ENCODE results near the gene DPEP2.

Gene DPEP2

DNA sequence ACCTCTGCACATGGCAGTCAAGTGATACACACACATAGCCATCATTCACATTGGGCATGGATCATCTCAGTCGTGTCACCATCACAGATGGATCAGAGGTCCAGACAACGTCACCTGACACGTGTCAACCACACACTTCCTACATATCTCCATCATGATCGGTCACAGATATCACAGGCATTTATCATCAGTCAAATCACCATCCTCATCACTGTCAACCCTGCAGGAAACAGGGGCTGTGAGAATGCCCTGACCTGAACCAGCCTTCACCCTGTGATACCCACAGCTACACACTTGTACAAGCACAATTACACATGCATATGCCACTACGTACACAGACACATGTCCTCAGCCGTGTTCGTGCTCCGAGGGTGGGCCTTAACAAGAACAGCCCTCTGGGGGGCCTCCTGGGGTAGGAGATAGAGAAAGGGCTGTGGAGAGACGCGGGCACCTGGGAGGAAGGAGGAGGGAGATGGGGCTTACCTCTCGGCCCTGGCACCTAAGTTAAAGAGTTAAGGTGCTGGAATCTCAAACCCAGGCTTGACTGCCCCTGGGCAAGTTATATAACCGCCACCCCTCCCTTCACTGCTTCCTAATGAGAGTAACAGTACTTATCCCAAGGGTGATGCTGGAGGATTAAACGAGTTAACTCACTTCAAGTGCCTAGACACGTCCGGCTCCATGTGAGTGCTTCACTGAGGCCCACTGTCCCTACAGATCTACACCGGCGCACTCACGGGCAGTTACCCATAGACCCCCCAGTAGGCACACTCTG lies 31.9 kb downstream of the DPEP2 start:
- Mint-ChIP-seq H3K4me3 (peak overlapping the region; percentile 85), H3K4me1 (peaks cover 39% of the 10 kb centered on the region)
- DNase-seq (ENCODE audit: low spot score in 2 of 2): no peak

DNA sequence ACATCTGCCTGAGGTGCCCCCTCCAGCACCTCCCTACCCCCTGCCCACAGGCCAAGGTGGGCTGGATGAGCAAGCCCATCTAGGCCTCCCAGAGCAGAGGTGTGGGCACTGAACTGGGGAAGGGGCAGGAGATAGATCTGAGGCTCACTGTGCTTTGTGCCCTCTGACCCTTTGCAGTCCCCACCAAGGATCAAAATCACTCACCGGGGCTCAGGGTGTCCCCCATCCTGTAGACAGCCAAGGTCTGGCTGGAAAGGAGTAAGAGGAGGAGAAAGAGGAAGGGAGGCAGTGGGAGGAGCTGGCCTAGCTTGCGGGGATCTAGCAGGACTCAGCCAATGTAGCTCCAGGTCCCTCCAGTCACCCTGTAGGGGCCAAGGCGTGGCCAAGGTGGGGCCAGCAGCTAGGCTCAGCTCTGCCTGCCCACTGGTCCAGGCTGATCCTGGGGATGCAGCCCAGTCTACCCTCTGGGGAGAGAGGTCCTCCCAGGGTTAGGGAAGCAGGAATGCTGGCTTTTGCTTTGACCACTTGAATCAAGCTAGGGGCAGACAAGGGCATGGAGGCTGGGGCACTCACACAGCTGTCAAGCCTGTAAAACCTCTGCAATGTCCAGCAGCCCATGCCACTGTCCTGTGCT lies 32.6 kb downstream of the DPEP2 start:
- peak overlapping the region; percentile 85 for H3K4me3 Mint-ChIP-seq
- no peak for DNase-seq (ENCODE audit: low spot score in 2 of 2)
- H3K27me3 Mint-ChIP-seq: no peaks in the 10 kb centered on the region
- H3K9me3 Mint-ChIP-seq: no peaks in the 10 kb centered on the region
- peak overlapping the region; percentile 77 for H3K27ac Mint-ChIP-seq (ENCODE audit: low read depth)
- peaks cover 9% of the 10 kb centered on the region for H3K36me3 Mint-ChIP-seq (ENCODE audit: insufficient read depth)
- no peak for ATAC-seq (replicated peaks; ENCODE audit: extremely low read depth, poor library complexity, severe bottlenecking)
- peaks cover 39% of the 10 kb centered on the region for H3K4me1 Mint-ChIP-seq

More for the DNA sequence above, 31.9 kb downstream of the DPEP2 start:
- peaks cover 9% of the 10 kb centered on the region for H3K36me3 Mint-ChIP-seq (ENCODE audit: insufficient read depth)
- peak overlapping the region; percentile 77 for H3K27ac Mint-ChIP-seq (ENCODE audit: low read depth)
- ATAC-seq (replicated peaks; ENCODE audit: extremely low read depth, poor library complexity, severe bottlenecking): peak; percentile 12
- H3K9me3 Mint-ChIP-seq: no peaks in the 10 kb centered on the region
- no peaks in the 10 kb centered on the region for H3K27me3 Mint-ChIP-seq

DNA sequence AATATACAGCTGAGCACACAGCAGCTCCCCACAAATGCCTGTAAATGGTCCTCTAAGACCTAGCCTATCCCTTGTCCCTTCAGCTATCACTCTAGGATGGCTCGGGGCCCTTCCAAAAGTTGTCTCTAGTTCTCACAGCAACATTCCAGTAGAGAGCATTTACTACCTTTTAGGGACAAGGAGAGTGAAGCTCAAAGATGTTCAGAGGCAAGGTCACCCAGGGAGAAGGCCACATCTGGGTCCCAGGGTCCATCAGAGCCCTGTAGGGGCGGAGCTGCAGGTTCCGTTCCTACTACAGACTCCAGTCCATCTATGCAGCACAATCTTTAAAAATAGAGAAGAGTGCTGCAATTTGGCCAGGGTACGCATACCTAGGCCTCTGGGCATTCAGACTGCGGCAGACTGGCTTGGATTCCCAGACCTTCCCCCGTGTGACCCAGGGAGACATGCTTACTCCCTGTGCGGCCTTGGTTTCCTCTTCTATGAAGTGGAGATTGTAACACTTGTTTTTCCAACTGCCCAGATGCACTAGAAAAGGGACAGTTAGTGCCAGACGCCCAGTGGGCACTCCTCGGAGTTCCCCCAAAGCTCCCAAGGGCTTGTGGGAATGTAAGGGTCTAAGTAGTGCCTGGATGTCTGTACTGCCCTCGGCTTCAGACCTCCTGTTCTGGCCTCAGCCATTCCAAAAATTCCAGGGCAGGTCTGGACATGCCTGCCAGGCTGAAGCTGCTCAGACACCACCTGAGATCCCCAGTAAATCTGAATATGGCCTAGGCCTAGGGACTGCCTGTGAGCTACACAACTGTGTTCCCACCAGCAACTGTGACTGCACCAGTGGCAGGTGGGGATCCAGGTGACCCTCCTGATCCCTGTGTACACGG lies 33.4 kb downstream of the DPEP2 start:
- Mint-ChIP-seq H3K9me3 (no peaks in the 10 kb centered on the region), H3K4me3 (no peak overlapping the region), H3K36me3 (ENCODE audit: insufficient read depth) (peaks cover 9% of the 10 kb centered on the region), H3K4me1 (peaks cover 39% of the 10 kb centered on the region), H3K27ac (ENCODE audit: low read depth) (no peak overlapping the region), H3K27me3 (no peaks in the 10 kb centered on the region)
- ATAC-seq (replicated peaks; ENCODE audit: extremely low read depth, poor library complexity, severe bottlenecking): no peak
- no peak for DNase-seq (ENCODE audit: low spot score in 2 of 2)

DNA sequence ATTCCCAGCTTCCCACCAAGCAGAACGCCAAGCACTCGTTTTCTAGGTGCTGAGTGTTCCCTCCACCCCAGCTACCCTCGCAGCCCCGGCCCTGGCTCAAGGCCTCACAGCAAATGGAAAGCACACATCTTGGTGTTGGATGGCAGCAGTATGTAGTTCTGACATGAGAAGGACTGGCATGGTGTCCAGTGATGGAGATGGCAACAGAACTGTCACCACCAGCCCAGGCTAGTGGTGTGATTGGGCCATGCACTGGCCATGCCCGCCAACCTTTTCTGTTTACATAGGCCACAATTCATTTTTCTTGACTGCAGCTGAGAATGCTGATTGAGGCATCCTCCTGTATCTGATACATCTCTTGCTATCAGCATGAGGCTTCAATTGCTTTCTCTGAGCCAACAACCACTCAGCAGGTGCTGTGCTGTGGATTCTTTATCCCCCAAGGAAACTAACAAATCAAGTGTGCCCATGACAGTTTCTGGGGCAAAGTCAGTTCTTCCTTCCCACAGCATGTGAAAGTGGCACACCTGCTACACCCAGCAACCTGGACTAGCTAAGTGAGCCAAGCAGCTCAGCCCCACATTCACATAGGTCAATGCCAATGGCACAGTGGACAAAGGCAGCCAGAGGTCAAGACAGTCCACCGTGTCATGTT lies 34.7 kb downstream of the DPEP2 start:
- Mint-ChIP-seq H3K27ac (ENCODE audit: low read depth) (no peak overlapping the region), H3K9me3 (no peaks in the 10 kb centered on the region)

DNA sequence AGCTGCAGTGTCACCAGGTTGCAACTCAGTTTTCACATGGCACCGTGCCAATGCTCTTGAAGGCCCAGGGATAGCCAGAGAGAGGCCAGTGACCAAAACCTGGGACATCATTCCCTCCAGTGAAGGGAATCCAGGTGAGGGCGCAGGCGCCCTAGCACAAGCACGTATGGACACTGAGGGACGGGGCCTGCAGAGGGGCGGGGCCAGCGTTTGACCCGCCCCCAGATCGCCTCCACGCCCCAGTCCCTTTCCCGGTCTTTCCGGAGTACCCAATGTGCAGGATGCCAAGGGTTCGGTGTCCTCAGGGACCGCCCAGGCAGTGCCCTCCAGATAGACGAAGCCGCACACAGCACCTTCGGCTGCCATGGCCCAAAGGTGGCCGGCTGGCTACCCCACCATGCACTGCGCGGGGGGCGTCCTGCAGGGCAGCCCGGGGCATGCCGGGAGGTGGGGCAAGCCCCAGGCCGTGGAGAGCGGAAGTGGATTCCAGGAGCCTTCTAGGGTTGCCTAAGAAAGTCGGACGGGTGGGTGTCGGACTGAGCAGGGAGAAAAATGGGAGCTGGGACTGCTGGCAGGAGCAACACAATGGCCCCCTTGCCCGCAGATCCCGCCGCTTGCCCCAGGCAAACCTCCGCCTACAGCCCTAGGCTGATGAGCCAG lies 35.5 kb downstream of the DPEP2 start:
- Mint-ChIP-seq H3K27ac (ENCODE audit: low read depth) (no peak overlapping the region), H3K4me1 (peaks cover 27% of the 10 kb centered on the region), H3K4me3 (no peak overlapping the region), H3K36me3 (ENCODE audit: insufficient read depth) (peaks cover 6% of the 10 kb centered on the region), H3K9me3 (no peaks in the 10 kb centered on the region), H3K27me3 (no peaks in the 10 kb centered on the region)
- DNase-seq (ENCODE audit: low spot score in 2 of 2): no peak
- ATAC-seq (replicated peaks; ENCODE audit: extremely low read depth, poor library complexity, severe bottlenecking): no peak

More for the DNA sequence above, 34.7 kb downstream of the DPEP2 start:
- Mint-ChIP-seq H3K4me1 (peaks cover 35% of the 10 kb centered on the region), H3K4me3 (no peak overlapping the region), H3K36me3 (ENCODE audit: insufficient read depth) (peaks cover 7% of the 10 kb centered on the region), H3K27me3 (no peaks in the 10 kb centered on the region)
- no peak for ATAC-seq (replicated peaks; ENCODE audit: extremely low read depth, poor library complexity, severe bottlenecking)
- no peak for DNase-seq (ENCODE audit: low spot score in 2 of 2)

DNA sequence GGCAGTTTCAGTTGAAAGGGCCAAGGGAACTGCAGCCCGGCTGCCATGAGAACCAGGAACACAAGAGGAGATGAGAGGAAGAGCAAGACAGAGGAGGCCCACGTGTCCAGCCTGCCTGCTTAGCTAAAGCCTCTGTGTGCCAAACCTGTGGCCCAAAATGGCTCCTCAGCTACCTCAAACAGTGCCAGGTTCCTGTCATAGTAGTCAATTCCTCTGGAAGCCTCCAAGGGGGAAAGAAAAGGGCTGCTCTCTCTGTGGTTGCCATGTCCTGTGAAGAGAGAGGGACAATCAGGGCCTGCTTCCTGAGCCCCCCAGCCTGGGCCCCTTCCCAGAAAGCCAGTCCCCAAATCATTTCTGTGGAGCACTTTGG lies 36.0 kb downstream of the DPEP2 start:
- H3K4me1 Mint-ChIP-seq: peaks cover 27% of the 10 kb centered on the region
- H3K4me3 Mint-ChIP-seq: no peak overlapping the region
- ATAC-seq (replicated peaks; ENCODE audit: extremely low read depth, poor library complexity, severe bottlenecking) (no peak), DNase-seq (ENCODE audit: low spot score in 2 of 2) (no peak)
- no peaks in the 10 kb centered on the region for H3K9me3 Mint-ChIP-seq
- H3K36me3 Mint-ChIP-seq (ENCODE audit: insufficient read depth): peaks cover 6% of the 10 kb centered on the region
- H3K27ac Mint-ChIP-seq (ENCODE audit: low read depth): no peak overlapping the region
- H3K27me3 Mint-ChIP-seq: no peaks in the 10 kb centered on the region

DNA sequence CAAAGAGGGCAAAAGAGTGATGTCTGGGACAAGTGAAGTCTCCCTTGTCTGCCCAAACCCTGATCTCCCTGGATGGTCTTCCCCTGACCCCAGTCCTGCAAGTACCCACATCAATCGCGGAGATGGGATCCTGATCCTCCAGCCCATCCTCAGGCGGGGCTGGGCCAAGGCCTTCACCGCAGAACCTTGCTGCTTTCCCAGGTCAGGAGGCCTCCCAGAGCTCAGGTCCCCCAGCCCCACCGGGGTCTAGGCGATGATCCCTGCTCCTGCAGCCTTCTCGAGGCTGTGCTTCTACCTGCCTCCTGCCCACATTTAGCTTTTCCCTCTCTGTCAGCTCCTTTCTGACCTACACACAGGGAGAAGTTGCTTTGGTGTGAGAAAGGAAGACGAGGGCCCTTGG lies 37.1 kb downstream of the DPEP2 start:
- Mint-ChIP-seq H3K36me3 (ENCODE audit: insufficient read depth) (peaks cover 3% of the 10 kb centered on the region), H3K4me1 (peaks cover 18% of the 10 kb centered on the region), H3K27ac (ENCODE audit: low read depth) (no peak overlapping the region), H3K27me3 (no peaks in the 10 kb centered on the region), H3K9me3 (no peaks in the 10 kb centered on the region), H3K4me3 (no peak overlapping the region)
- ATAC-seq (replicated peaks; ENCODE audit: extremely low read depth, poor library complexity, severe bottlenecking): no peak
- no peak for DNase-seq (ENCODE audit: low spot score in 2 of 2)

DNA sequence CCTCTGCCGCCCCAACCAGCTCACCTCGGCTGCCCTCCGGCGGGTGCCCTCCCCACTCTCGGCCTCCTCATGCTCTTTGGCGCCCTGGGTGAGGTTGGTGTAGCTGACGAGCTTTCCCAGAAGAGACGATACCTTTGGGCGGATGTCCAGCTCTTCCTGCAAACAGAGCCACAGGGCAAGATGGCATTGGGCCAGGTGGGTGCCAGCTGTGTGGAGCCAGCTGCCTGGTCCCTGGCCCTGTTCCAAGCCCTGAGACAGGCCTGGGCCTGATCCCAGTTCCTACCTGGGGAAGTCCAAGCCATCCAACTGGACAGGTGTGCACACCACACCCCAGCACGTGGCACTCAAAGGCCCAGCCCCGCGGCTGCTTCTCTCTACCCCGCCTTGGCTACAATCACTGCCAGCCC lies 37.7 kb downstream of the DPEP2 start:
- H3K27ac Mint-ChIP-seq (ENCODE audit: low read depth): no peak overlapping the region
- H3K27me3 Mint-ChIP-seq: no peaks in the 10 kb centered on the region
- ATAC-seq (replicated peaks; ENCODE audit: extremely low read depth, poor library complexity, severe bottlenecking) (no peak), DNase-seq (ENCODE audit: low spot score in 2 of 2) (no peak)
- H3K4me1 Mint-ChIP-seq: peaks cover 12% of the 10 kb centered on the region
- no peaks in the 10 kb centered on the region for H3K9me3 Mint-ChIP-seq
- H3K4me3 Mint-ChIP-seq: no peak overlapping the region
- H3K36me3 Mint-ChIP-seq (ENCODE audit: insufficient read depth): peaks cover 3% of the 10 kb centered on the region

DNA sequence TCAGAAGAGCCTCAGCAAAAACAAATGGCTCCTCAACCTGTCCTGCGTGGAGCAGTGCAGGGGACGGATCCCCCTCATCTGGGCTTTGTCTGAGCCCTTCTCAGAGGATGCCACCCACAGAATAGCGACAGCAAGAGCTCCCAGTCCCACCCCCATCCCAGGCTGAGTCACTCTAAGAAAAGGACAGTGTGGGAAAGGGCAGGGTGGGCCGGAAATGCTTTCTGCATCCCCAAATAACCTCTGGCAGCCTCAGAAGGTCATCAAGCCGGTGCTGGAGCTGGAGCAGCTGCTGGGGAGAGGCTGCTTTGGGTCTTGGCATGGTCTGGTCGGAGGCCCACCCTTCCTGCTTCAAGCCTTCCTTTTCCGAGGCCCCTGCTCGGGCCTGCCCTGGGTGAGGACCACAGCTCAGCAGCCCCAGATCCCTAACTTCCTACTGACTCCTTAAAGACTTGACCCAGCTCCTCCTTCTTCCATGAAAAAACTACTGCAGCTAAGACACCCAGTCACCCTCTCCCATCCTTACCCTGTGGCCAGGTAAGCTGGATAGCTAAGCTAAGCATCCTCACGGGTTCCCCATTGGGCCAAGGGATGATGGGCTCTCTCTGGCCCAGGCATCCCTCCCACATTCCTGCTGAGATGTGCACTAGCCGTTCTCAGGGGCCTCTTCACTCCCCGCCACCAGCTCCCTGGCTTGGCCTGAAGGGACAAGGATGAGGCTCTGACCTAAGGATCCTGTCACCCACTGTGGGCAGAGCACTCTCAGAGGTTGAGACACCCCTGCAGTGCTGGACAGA lies 39.6 kb downstream of the DPEP2 start:
- DNase-seq (ENCODE audit: low spot score in 2 of 2): no peak

DNA sequence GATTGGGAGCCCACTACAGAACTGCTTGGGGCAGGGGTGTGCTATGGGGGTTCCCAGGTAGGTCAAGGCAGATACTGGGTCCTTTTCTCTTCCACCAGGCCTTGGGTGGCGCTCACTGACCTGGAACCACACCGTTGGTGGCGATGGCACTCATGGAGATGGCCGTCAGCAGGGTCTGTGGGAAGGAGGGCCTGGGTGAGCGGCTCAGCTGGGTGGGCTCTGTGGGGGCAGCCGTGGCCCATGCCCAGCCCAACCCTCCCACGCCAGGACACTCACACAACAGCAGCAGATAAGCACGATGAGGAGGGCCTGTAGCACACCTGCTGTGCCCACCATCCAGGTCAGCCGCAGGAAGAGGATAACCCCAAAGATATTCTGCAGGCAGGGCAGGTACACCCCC lies 41.7 kb downstream of the DPEP2 start:
- no peak for DNase-seq (ENCODE audit: low spot score in 2 of 2)
- ATAC-seq (replicated peaks; ENCODE audit: extremely low read depth, poor library complexity, severe bottlenecking): no peak
- no peaks in the 10 kb centered on the region for H3K27me3 Mint-ChIP-seq
- H3K4me3 Mint-ChIP-seq: no peak overlapping the region
- peaks cover under 1% of the 10 kb centered on the region for H3K4me1 Mint-ChIP-seq
- peak overlapping the region; percentile 29 for H3K27ac Mint-ChIP-seq (ENCODE audit: low read depth)
- no peaks in the 10 kb centered on the region for H3K9me3 Mint-ChIP-seq
- H3K36me3 Mint-ChIP-seq (ENCODE audit: insufficient read depth): peaks cover 3% of the 10 kb centered on the region

More for the DNA sequence above, 39.6 kb downstream of the DPEP2 start:
- Mint-ChIP-seq H3K27ac (ENCODE audit: low read depth) (no peak overlapping the region), H3K4me1 (peaks cover 5% of the 10 kb centered on the region), H3K27me3 (no peaks in the 10 kb centered on the region), H3K4me3 (no peak overlapping the region), H3K9me3 (no peaks in the 10 kb centered on the region), H3K36me3 (ENCODE audit: insufficient read depth) (peaks cover 4% of the 10 kb centered on the region)
- ATAC-seq (replicated peaks; ENCODE audit: extremely low read depth, poor library complexity, severe bottlenecking): no peak

DNA sequence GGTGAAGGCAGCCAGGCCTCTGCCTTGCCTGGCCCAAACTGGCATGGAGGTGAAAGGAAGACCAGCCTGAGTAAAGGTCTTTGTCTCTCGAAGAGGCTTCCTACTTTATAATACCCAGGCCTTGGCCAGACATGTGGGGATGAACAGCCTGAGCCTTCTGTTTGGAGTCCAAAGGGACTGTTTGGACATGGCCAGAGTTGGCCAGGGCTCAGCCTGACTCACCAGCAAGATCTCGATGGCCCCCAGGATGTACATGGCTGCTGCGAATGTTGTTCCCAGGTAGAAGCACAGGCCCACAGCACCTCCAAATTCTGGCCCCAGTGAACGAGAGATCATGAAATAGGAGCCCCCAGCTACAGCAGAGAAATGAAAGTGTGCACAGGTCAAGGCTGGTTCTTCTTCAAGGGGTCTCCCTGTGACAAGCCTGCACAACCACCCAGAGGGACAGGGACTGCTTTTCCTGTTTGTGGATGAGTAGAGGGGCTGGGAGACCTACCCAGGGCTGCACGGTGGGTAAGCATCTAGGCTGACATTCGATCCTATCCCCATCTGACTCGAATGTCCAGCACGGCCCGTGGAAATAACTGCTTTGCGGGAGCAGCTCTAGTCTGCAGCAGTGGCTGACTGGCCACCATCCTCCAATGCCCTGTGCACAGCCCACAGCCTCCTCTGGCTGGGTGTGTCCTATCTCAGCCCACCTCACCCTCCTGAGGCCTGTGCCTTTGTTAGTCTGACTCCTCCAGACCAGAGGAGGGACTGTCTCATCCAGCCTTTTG lies 44.7 kb downstream of the DPEP2 start:
- no peaks in the 10 kb centered on the region for H3K9me3 Mint-ChIP-seq
- H3K36me3 Mint-ChIP-seq (ENCODE audit: insufficient read depth): peaks cover 3% of the 10 kb centered on the region
- H3K27me3 Mint-ChIP-seq: no peaks in the 10 kb centered on the region
- no peak overlapping the region for H3K4me3 Mint-ChIP-seq
- DNase-seq (ENCODE audit: low spot score in 2 of 2): no peak
- peak overlapping the region; percentile 32 for H3K27ac Mint-ChIP-seq (ENCODE audit: low read depth)
- H3K4me1 Mint-ChIP-seq: no peaks in the 10 kb centered on the region
- no peak for ATAC-seq (replicated peaks; ENCODE audit: extremely low read depth, poor library complexity, severe bottlenecking)
